HEK293T (cell line): ENCODE data around the gene CTIF.
A peak's percentile ranks its signal among the peaks of the same experiment; 100 is the strongest.

Experiments used
- ARNT ChIP-seq: fragments of 450-650 bp; IDR thresholded peaks from 2 replicates; pipeline ENCODE4 v1.6.1; 2017; ENCODE audit warnings: mild to moderate bottlenecking
- BHLHE40 ChIP-seq: fragments of 450-650 bp; IDR thresholded peaks from 2 replicates; pipeline ENCODE4 v1.6.1; 2016; ENCODE audit warnings: mild to moderate bottlenecking, moderate library complexity, borderline replicate concordance
- ELF4 ChIP-seq: fragments of 450-650 bp; IDR thresholded peaks from 2 replicates; pipeline ENCODE4 v1.6.1; 2017; ENCODE audit warnings: antibody characterized with exemption
- FOXA1 ChIP-seq: fragments of 450-650 bp; IDR thresholded peaks from 2 replicates; pipeline ENCODE4 v1.6.1; 2016; ENCODE audit warnings: mild to moderate bottlenecking
- FOXK2 ChIP-seq: fragments of 450-650 bp; IDR thresholded peaks from 2 replicates; pipeline ENCODE4 v1.6.1; 2016; ENCODE audit warnings: mild to moderate bottlenecking
- FOXM1 ChIP-seq: fragments of 450-650 bp; IDR thresholded peaks from 2 replicates; pipeline ENCODE4 v1.6.1; 2017; ENCODE audit warnings: mild to moderate bottlenecking, borderline replicate concordance
- HDGF ChIP-seq: fragments of 450-650 bp; IDR thresholded peaks from 2 replicates; pipeline ENCODE4 v1.6.1; 2017; ENCODE audit warnings: antibody characterized with exemption, borderline replicate concordance
- PKNOX1 ChIP-seq: fragments of 450-650 bp; IDR thresholded peaks from 2 replicates; pipeline ENCODE4 v1.6.1; 2016
- SP1 ChIP-seq: fragments of 450-650 bp; IDR thresholded peaks from 2 replicates; pipeline ENCODE4 v1.6.1; 2017
- SUZ12 ChIP-seq: fragments of 450-650 bp; IDR thresholded peaks from 2 replicates; pipeline ENCODE4 v1.6.1; 2016; ENCODE audit warnings: mild to moderate bottlenecking
- TARDBP ChIP-seq: fragments of 450-650 bp; IDR thresholded peaks from 2 replicates; pipeline ENCODE4 v1.6.1; 2016
- ZNF384 ChIP-seq: fragments of 450-650 bp; IDR thresholded peaks from 2 replicates; pipeline ENCODE4 v1.6.1; 2016

- no peak for TF ChIP-seq FOXM1
- peak; percentile 64; the same call in 1 of the 2 replicates for TF ChIP-seq PKNOX1
- no peak for TF ChIP-seq ARNT
- no peak for TF ChIP-seq SP1
- TF ChIP-seq TARDBP = no peak
- no peak for TF ChIP-seq BHLHE40
- no peak for TF ChIP-seq FOXA1
- TF ChIP-seq FOXK2 = no peak
- TF ChIP-seq SUZ12 = no peak
- TF ChIP-seq HDGF = no peak
- TF ChIP-seq ZNF384 = no peak; the same call in 1 of the 2 replicates
- no peak for TF ChIP-seq ELF4
These were observed at the start of gene CTIF for GRCh38 chr18:48538531-48539405.
